Adrenal gland (tissue), 12 donors: ENCODE data around the gene FMN1. TPM values are rescaled to one million over a fixed set of nuclear protein-coding genes. Genes with fewer than 3 reads are reported as not detected.

ENCODE experiments used
- DNase-seq, 7 donors: peaks; one replicate each; pipeline ENCODE4 v3.0.0-alpha.2; 2019 to 2020
- H3K27ac ChIP-seq, 5 donors: fragments of 200-600 bp; sonication (generic) in 4 of 5; 1 replicate in 3 of 5; 2 replicates in 2 of 5; pipeline versions ENCODE4 v1.5.1 to v1.8.0; 2016 to 2020; ENCODE audit warnings: mild to moderate bottlenecking in 1 of 5
- H3K27me3 ChIP-seq: fragments of 200-600 bp; 2 replicates; pipeline ENCODE4 v1.8.0; 2021
- H3K36me3 ChIP-seq, 2 donors: fragments of 200-600 bp; replicated peaks in 1 of 2; 1 replicate in 1 of 2; 2 replicates in 1 of 2; pipeline versions ENCODE4 v1.5.1 to v1.8.0; 2018 to 2022
- H3K4me1 ChIP-seq, 2 donors: fragments of 200-600 bp; replicated peaks in 1 of 2; 1 replicate in 1 of 2; 2 replicates in 1 of 2; pipeline versions ENCODE4 v1.5.1 to v1.8.0; 2018 to 2021
- H3K4me3 ChIP-seq, 4 donors: fragments of 200-600 bp; sonication (generic) in 3 of 4; one replicate each; pipeline ENCODE4 v1.5.1; 2016 to 2018
- H3K9me3 ChIP-seq, 3 donors: fragments of 200-600 bp; sonication (generic) in 1 of 3; replicated peaks in 1 of 3; 1 replicate in 2 of 3; 2 replicates in 1 of 3; pipeline versions ENCODE4 v1.5.1 to v1.8.0; 2016 to 2021
- POLR2A ChIP-seq, 2 donors: fragments of 450-650 bp; IDR thresholded peaks; one replicate each; pipeline ENCODE4 v1.6.1; 2017; ENCODE audit warnings: antibody characterized with exemption in 2 of 2, mild to moderate bottlenecking in 2 of 2, moderate library complexity in 1 of 2
- WGBS, 4 donors: extraction: QIAGEN DNeasy Blood & Tissue Kit in 2 of 4; methylation state at CpG; one replicate each; pipeline versions ENCODE4 v1.1.5 to v1.1.7; 2013 to 2017; 5-methylcytosine and 5-hydroxymethylcytosine counted together
- intact Hi-C, 2 donors: fragments of 100-400 bp; cut with DNase I; formaldehyde crosslinking; loops; one replicate each; pipeline versions ENCODE4 v1.14.1 to v1.15.0; 2022 to 2023
- polyA plus RNA-seq, 3 donors: library from polyadenylated mRNA; stranded (reverse); fragments of 200-250 nt in 2 of 3; fragments of 350-450 nt in 1 of 3; fragmentation: Illumina TruSeq in 1 of 3; extraction: RNeasy Lipid Tissue Mini Kit (QIAGEN cat#74804) in 1 of 3; gene quantifications; one replicate each; pipeline ENCODE4 v1.2.3, GENCODE V29; 2013 to 2014
- total RNA-seq, 9 donors: library from RNA; depleted of rRNA in 4 of 9; stranded (reverse); fragments of >200 nt in 4 of 9; fragments of 120-200 nt in 1 of 9; fragmentation: NEBNext Ultra II Directional in 1 of 9; extraction: Animal tissue kit (Norgen Biotek cat#: 25700) in 1 of 9; gene quantifications; one replicate each; pipeline versions ENCODE4 v1.1.0 to v1.2.4, GENCODE V29; 2013 to 2023
- TF ChIP-seq, protein P1 (sequence below), 6 experiments: fragments of 450-650 bp in 4 of 6; fragments of 200-600 bp in 2 of 6; sonication (generic) in 1 of 6; IDR thresholded peaks; 1 replicate in 5 of 6; 2 replicates in 1 of 6; pipeline versions ENCODE4 v1.5.1 to v1.8.0; 2016 to 2021; ENCODE audit warnings: antibody characterized with exemption in 6 of 6, mild to moderate bottlenecking in 2 of 6, moderate library complexity in 1 of 6
- donor health status: healthy with polysubstance abuse.
- donor health status: Bipolar disorder and iron deficiency.
- donor health status: DM: yes; HTN: yes; CAD: no.
- donor health status: DM: no; HTN: no; CAD: no.
- donor health status: DM: no; HTN: no; CAD: no.
- donor health status: DM: yes; HTN: yes; CAD: no.

FMN1 gene
- total and polyA plus RNA-seq, 12 donors, result 0.37 to 29.2 (median 11.4) TPM

DNA sequence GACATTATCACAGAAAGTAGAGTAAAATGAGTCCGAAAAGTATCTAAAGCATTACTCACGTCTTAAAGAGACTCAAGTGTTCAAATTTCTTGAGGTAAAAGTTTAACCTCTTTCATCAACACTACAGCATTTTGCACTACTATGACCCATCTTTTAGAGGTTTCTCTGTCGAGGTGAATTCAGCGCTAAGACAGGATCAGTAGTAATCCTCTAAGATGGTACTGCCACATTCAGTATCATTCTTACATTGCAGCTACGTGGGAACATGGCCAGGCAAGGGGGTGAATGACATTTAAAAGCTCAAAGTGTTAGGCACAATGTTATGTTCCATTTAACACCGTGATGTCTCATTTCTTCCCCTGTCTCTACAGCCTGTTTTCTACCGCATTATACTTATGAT is 210.8 kb downstream of the FMN1 start:
- Histone ChIP-seq H3K36me3 (no peaks in the 10 kb centered on the region), H3K4me3 (no peak overlapping the region), H3K9me3 (no peaks in the 10 kb centered on the region), H3K27me3 (no peaks in the 10 kb centered on the region), H3K27ac (no peak overlapping the region), H3K4me1 (no peaks in the 10 kb centered on the region)
- TF ChIP-seq, protein P1, sequence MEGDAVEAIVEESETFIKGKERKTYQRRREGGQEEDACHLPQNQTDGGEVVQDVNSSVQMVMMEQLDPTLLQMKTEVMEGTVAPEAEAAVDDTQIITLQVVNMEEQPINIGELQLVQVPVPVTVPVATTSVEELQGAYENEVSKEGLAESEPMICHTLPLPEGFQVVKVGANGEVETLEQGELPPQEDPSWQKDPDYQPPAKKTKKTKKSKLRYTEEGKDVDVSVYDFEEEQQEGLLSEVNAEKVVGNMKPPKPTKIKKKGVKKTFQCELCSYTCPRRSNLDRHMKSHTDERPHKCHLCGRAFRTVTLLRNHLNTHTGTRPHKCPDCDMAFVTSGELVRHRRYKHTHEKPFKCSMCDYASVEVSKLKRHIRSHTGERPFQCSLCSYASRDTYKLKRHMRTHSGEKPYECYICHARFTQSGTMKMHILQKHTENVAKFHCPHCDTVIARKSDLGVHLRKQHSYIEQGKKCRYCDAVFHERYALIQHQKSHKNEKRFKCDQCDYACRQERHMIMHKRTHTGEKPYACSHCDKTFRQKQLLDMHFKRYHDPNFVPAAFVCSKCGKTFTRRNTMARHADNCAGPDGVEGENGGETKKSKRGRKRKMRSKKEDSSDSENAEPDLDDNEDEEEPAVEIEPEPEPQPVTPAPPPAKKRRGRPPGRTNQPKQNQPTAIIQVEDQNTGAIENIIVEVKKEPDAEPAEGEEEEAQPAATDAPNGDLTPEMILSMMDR (IDR thresholded peaks at IDR 0.05), result no peak
- no peak for TF ChIP-seq POLR2A (IDR thresholded peaks at IDR 0.05)
- WGBS, 4 donors, result 68 to 79% (median 76%) methylated on average over 7 of the region's 7 CpGs
- intact Hi-C loops, result no loop called here
- no peak for DNase-seq

DNA sequence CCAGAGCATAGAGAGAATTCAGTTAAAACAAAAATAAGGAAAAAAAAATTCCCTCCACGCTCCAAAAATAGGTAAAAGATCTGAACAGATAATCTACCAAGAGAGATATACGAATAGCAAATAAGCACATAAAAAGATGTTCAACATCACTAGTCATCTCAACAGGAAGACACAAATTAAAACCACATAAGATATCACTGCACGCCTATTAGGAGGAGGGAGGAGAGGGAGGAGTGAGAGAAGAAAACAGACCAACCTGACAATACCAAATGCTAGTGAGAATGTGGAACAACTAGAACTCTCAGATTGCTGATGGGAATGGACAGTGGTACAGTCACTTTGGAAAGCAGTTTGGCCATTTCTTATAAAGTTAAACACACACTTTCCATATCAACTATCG is 212.5 kb downstream of the FMN1 start:
- DNase-seq, result no peak
- 82 to 88% (median 83%) methylated on average over 4 of the region's 4 CpGs for WGBS, 4 donors
- intact Hi-C loops, result no loop called here
- no peaks in the 10 kb centered on the region for H3K27me3 ChIP-seq
- no peak overlapping the region for H3K4me3 ChIP-seq
- H3K9me3 ChIP-seq, result no peaks in the 10 kb centered on the region
- H3K4me1 ChIP-seq, result no peaks in the 10 kb centered on the region
- no peak overlapping the region for H3K27ac ChIP-seq
- TF ChIP-seq POLR2A (IDR thresholded peaks at IDR 0.05), result no peak
- TF ChIP-seq, protein P1 (IDR thresholded peaks at IDR 0.05), result no peak
- no peaks in the 10 kb centered on the region for H3K36me3 ChIP-seq

DNA sequence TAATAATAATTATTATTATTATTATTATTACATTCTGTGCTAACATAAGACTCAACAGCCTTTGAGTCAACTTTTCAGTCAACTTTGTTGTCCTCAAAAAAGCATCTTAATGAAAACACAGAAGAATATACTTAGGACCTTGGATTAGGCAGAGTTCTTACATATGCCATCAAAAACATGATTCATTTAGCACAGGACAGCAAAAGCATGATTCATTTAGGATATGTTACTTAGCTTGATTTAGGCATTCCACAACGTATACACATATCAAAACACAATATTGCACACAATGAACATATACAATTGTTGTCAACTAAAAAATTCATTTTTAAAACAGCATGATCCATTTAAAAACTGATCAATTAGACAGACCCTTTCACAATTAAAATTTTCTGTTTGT is 213.0 kb downstream of the FMN1 start:
- 67 to 76% (median 71%) methylated on average over 1 of the region's 1 CpG for WGBS, 4 donors
- no peaks in the 10 kb centered on the region for H3K9me3 ChIP-seq
- H3K4me1 ChIP-seq, result no peaks in the 10 kb centered on the region
- intact Hi-C loops, result no loop called here
- no peak overlapping the region for H3K4me3 ChIP-seq
- no peak overlapping the region for H3K27ac ChIP-seq
- TF ChIP-seq POLR2A (IDR thresholded peaks at IDR 0.05), result no peak
- TF ChIP-seq, protein P1 (IDR thresholded peaks at IDR 0.05), result no peak
- no peaks in the 10 kb centered on the region for H3K27me3 ChIP-seq
- no peak for DNase-seq
- no peaks in the 10 kb centered on the region for H3K36me3 ChIP-seq

DNA sequence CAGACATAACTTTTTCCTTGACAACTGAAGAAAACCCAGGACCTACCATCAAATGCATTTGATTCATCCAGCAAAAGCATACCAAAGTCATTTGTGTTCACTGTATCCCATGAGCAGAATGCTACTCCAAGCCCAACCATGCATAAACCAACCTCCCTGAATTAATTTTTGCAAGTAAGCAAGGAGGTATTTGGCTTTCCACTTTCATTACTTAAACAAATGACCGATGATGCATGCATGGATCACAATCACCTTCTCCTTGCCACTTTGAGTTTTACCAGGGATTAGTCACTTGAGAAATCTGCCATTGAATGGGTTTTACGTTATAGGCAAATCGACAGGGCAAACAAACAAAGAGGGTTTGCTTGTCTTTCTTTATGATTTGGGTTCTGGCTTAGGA is 214.8 kb downstream of the FMN1 start:
- H3K27ac ChIP-seq, result no peak overlapping the region
- intact Hi-C loops, result no loop called here

More for the DNA sequence above, 214.8 kb downstream of the FMN1 start:
- Histone ChIP-seq H3K9me3 (no peaks in the 10 kb centered on the region), H3K4me1 (no peaks in the 10 kb centered on the region), H3K4me3 (no peak overlapping the region), H3K36me3 (no peaks in the 10 kb centered on the region), H3K27me3 (no peaks in the 10 kb centered on the region)
- DNase-seq, result no peak
- 77 to 86% (median 81%) methylated on average over 3 of the region's 3 CpGs for WGBS, 4 donors
- TF ChIP-seq, protein P1 (IDR thresholded peaks at IDR 0.05), result no peak
- no peak for TF ChIP-seq POLR2A (IDR thresholded peaks at IDR 0.05)
